Measurements from ENCODE around the gene OTUD7B.

OTUD7B gene

GRCh38 chr1:149888247-149888998 is 122.1 kb downstream of the OTUD7B start:
- Histone ChIP-seq H3K36me3 (ENCODE audit: control insufficient read depth, insufficient read depth, low read length) (no peaks in the 10 kb centered on the region), H3K9ac (ENCODE audit: low read length) (peak overlapping the region; percentile 93)

More at GRCh38 chr1:149888247-149888998, 122.1 kb downstream of the OTUD7B start:
- Histone ChIP-seq H3K4me1 (ENCODE audit: control insufficient read depth, insufficient read depth, low read length) (peaks cover 14% of the 10 kb centered on the region), H3K4me3 (ENCODE audit: low read depth, low read length) (peak overlapping the region; percentile 67), H3K27me3 (ENCODE audit: control insufficient read depth, insufficient read depth, low read length) (no peaks in the 10 kb centered on the region), H3K9me3 (ENCODE audit: control insufficient read depth, insufficient read depth, low read depth, low read length) (no peaks in the 10 kb centered on the region), H3K27ac (ENCODE audit: low read depth, low read length) (peak overlapping the region; percentile 94)
